ENCODE results near the gene CARD19. TPM values are rescaled to one million over a fixed set of nuclear protein-coding genes. Genes with fewer than 3 reads are reported as not detected.

CARD19 gene
- total RNA-seq, 4 donors from 2014 or later: 45.6 to 67.7 (median 60.7) TPM

- H3K4me3 ChIP-seq (ENCODE audit: low read depth, poor library complexity, severe bottlenecking): peak overlapping the region; percentile 7
- TF ChIP-seq CTCF (IDR thresholded peaks at IDR 0.05): no peak
- TF ChIP-seq POLR2A (IDR thresholded peaks at IDR 0.05): no peak
- DNase-seq (ENCODE audit: low spot score in 2 of 2): peak; percentile 100
- intact Hi-C loops (cut with DNase I; ENCODE audit: low total_unique reads): no loop called here
- WGBS, 2 donors: 7% methylated on average over 38 to 64 of the region's 95 CpGs
Observed at GRCh38 chr9:93095205-93096130, 549 bp upstream of the CARD19 start.

- peak in 1 of 2 donors; percentile 88 for DNase-seq (ENCODE audit: low spot score in 2 of 2)
- TF ChIP-seq CTCF (IDR thresholded peaks at IDR 0.05): no peak
- TF ChIP-seq POLR2A (IDR thresholded peaks at IDR 0.05): no peak
- intact Hi-C loops (cut with DNase I; ENCODE audit: low total_unique reads): no loop called here
- WGBS, 2 donors: 7 to 11% methylated on average over 15 to 16 of the region's 16 CpGs
- H3K4me3 ChIP-seq (ENCODE audit: low read depth, poor library complexity, severe bottlenecking): peak overlapping the region; percentile 83
Observed at GRCh38 chr9:93096811-93097382, 880 bp downstream of the CARD19 start.

GRCh38 chr9:93097511-93098201, 1.6 kb downstream of the CARD19 start:
- no peak overlapping the region for H3K4me3 ChIP-seq (ENCODE audit: low read depth, poor library complexity, severe bottlenecking)
- 68 to 71% methylated on average over 9 to 11 of the region's 11 CpGs for WGBS, 2 donors
- intact Hi-C loops (cut with DNase I; ENCODE audit: low total_unique reads): no loop called here
- TF ChIP-seq CTCF (IDR thresholded peaks at IDR 0.05) (no peak), POLR2A (IDR thresholded peaks at IDR 0.05) (no peak)
- peak in 1 of 2 donors; percentile 85 for DNase-seq (ENCODE audit: low spot score in 2 of 2)

GRCh38 chr9:93098236-93098946, 2.4 kb downstream of the CARD19 start:
- WGBS, 2 donors: 6 to 7% methylated on average over 15 of the region's 15 CpGs
- intact Hi-C loops (cut with DNase I; ENCODE audit: low total_unique reads): no loop called here
- DNase-seq (ENCODE audit: low spot score in 2 of 2): peak; percentile 86 to 98
- H3K4me3 ChIP-seq (ENCODE audit: low read depth, poor library complexity, severe bottlenecking): no peak overlapping the region
- TF ChIP-seq POLR2A (IDR thresholded peaks at IDR 0.05): no peak
- TF ChIP-seq CTCF (IDR thresholded peaks at IDR 0.05): no peak

GRCh38 chr9:93099551-93100275, 3.7 kb downstream of the CARD19 start:
- no peak for TF ChIP-seq CTCF (IDR thresholded peaks at IDR 0.05)
- no peak for TF ChIP-seq POLR2A (IDR thresholded peaks at IDR 0.05)
- DNase-seq (ENCODE audit: low spot score in 2 of 2): peak in 1 of 2 donors; percentile 84
- intact Hi-C loops (cut with DNase I; ENCODE audit: low total_unique reads): no loop called here
- WGBS, 2 donors: 82 to 86% methylated on average over 16 of the region's 16 CpGs
- H3K4me3 ChIP-seq (ENCODE audit: low read depth, poor library complexity, severe bottlenecking): no peak overlapping the region
